Measurements from ENCODE around the gene SNX21.

- TF ChIP-seq POLR2A (IDR thresholded peaks at IDR 0.05; ENCODE audit: low read depth): no peak
- TF ChIP-seq CTCF (IDR thresholded peaks at IDR 0.05): no peak
These were observed 10.7 kb upstream of the SNX21 start for GRCh38 chr20:45822857-45823256.
